Endodermal cell (in vitro differentiated cells): ENCODE measurements around the gene SDR42E1. TPM values are rescaled to one million over a fixed set of nuclear protein-coding genes. Genes with fewer than 3 reads are reported as not detected.

Experiments
- DNase-seq: peaks from one replicate; pipeline ENCODE4 v3.0.0-alpha.2; 2017
- H3K27ac ChIP-seq: 2 replicates; pipeline ENCODE4 v1.5.1; 2013; ENCODE audit warnings: mild to moderate bottlenecking, low read depth, low read length, moderate library complexity
- H3K27me3 ChIP-seq: 2 replicates; pipeline ENCODE4 v1.6.1; 2013; ENCODE audit warnings: mild to moderate bottlenecking, low read length, moderate library complexity; ENCODE audit not compliant: insufficient read depth, control insufficient read depth, poor library complexity, severe bottlenecking
- H3K36me3 ChIP-seq: 2 replicates; pipeline ENCODE4 v1.7.0; 2013; ENCODE audit warnings: mild to moderate bottlenecking, low read length, moderate library complexity; ENCODE audit not compliant: control insufficient read depth, insufficient read depth
- H3K4me1 ChIP-seq: one replicate; pipeline ENCODE4 v1.7.0; 2013; ENCODE audit warnings: low read length; ENCODE audit not compliant: control insufficient read depth, insufficient read depth
- H3K4me3 ChIP-seq: 2 replicates; pipeline ENCODE4 v1.5.1; 2013; ENCODE audit warnings: mild to moderate bottlenecking, low read length, moderate library complexity
- H3K9ac ChIP-seq: 2 replicates; pipeline ENCODE4 v1.6.1; 2013; ENCODE audit warnings: mild to moderate bottlenecking, low read length, moderate library complexity; ENCODE audit not compliant: poor library complexity, severe bottlenecking; ENCODE audit errors: extremely low read depth
- H3K9me3 ChIP-seq: 2 replicates; pipeline ENCODE4 v1.6.1; 2013; ENCODE audit warnings: mild to moderate bottlenecking, low read length, moderate library complexity; ENCODE audit not compliant: control insufficient read depth
- H3K27ac Mint-ChIP-seq: 2 replicates; pipeline ENCODE4 v1.8.0; 2020; ENCODE audit warnings: mixed read lengths
- H3K27me3 Mint-ChIP-seq: 2 replicates; pipeline ENCODE4 v1.8.0; 2021; ENCODE audit warnings: mild to moderate bottlenecking, mixed read lengths; ENCODE audit not compliant: insufficient read depth
- H3K36me3 Mint-ChIP-seq: 2 replicates; pipeline ENCODE4 v1.8.0; 2020; ENCODE audit warnings: low read depth, mixed read lengths
- H3K4me1 Mint-ChIP-seq: 2 replicates; pipeline ENCODE4 v1.8.0; 2020; ENCODE audit warnings: mixed read lengths
- H3K4me3 Mint-ChIP-seq: 2 replicates; pipeline ENCODE4 v1.8.0; 2020; ENCODE audit warnings: mild to moderate bottlenecking, moderate library complexity, mixed read lengths
- H3K9me3 Mint-ChIP-seq: 2 replicates; pipeline ENCODE4 v1.8.0; 2020; ENCODE audit warnings: mild to moderate bottlenecking, mixed read lengths
- WGBS, 2 experiments: methylation state at CpG; one replicate each; pipeline versions ENCODE4 v1.1.5 to v1.1.7; 2013; ENCODE audit warnings: missing lambda C conversion rate in 2 of 2, mixed read lengths in 1 of 2; ENCODE audit not compliant: insufficient coverage in 1 of 2, insufficient read length in 1 of 2; 5-methylcytosine and 5-hydroxymethylcytosine counted together
- total RNA-seq, 2 donors: library from RNA; stranded (reverse); fragmentation: NEBNext Ultra II Directional in 1 of 2; extraction: Animal tissue kit (Norgen Biotek cat#: 25700) in 1 of 2; gene quantifications; 2 replicates in 1 of 2; 3 replicates in 1 of 2; pipeline ENCODE4 v1.2.1, GENCODE V29; 2021
- TF ChIP-seq, protein P1 (sequence below): fragments of 200-600 bp; sonication (generic); conservative IDR thresholded peaks from 2 replicates; pipeline ENCODE4 v1.5.0; 2021; ENCODE audit warnings: antibody characterized with exemption, mild to moderate bottlenecking

The SDR42E1 gene
- total RNA-seq, 2 donors from 2014 or later = 0.15 TPM; not detected in 1

DNA sequence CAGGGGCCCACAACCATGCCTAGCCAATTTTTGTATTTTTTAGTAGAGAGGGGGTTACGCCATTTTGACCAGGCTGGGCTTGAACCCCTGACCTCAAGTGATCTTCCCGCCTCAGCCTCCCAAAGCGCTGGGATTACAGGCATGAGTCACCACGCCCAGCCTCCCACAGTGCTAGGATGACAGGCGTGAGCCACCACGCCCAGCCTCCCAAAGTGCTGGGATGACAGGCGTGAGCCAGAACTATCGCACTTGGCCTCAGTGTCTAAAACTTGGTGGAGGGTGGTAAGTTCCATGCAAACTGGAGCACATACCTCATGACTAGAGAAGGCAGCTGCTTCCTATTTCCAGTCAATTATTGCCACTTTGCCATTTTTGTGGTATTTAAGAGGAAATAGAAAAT is 30.9 kb upstream of the SDR42E1 start:
- H3K9me3 ChIP-seq = no peaks in the 10 kb centered on the region
- Mint-ChIP-seq H3K4me1 (peaks cover 2% of the 10 kb centered on the region), H3K36me3 (no peaks in the 10 kb centered on the region), H3K27me3 (peaks cover 11% of the 10 kb centered on the region), H3K4me3 (no peak overlapping the region), H3K27ac (no peak overlapping the region), H3K9me3 (no peaks in the 10 kb centered on the region)
- H3K4me1 ChIP-seq = no peaks in the 10 kb centered on the region
- WGBS, 2 experiments = 94 to 96% methylated on average over 6 to 8 of the region's 8 CpGs
- no peak overlapping the region for H3K4me3 ChIP-seq
- no peak overlapping the region for H3K27ac ChIP-seq
- TF ChIP-seq, protein P1, sequence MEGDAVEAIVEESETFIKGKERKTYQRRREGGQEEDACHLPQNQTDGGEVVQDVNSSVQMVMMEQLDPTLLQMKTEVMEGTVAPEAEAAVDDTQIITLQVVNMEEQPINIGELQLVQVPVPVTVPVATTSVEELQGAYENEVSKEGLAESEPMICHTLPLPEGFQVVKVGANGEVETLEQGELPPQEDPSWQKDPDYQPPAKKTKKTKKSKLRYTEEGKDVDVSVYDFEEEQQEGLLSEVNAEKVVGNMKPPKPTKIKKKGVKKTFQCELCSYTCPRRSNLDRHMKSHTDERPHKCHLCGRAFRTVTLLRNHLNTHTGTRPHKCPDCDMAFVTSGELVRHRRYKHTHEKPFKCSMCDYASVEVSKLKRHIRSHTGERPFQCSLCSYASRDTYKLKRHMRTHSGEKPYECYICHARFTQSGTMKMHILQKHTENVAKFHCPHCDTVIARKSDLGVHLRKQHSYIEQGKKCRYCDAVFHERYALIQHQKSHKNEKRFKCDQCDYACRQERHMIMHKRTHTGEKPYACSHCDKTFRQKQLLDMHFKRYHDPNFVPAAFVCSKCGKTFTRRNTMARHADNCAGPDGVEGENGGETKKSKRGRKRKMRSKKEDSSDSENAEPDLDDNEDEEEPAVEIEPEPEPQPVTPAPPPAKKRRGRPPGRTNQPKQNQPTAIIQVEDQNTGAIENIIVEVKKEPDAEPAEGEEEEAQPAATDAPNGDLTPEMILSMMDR = no peak
- H3K9ac ChIP-seq = no peak overlapping the region
- peaks cover 9% of the 10 kb centered on the region for H3K27me3 ChIP-seq
- no peaks in the 10 kb centered on the region for H3K36me3 ChIP-seq
- DNase-seq = no peak

DNA sequence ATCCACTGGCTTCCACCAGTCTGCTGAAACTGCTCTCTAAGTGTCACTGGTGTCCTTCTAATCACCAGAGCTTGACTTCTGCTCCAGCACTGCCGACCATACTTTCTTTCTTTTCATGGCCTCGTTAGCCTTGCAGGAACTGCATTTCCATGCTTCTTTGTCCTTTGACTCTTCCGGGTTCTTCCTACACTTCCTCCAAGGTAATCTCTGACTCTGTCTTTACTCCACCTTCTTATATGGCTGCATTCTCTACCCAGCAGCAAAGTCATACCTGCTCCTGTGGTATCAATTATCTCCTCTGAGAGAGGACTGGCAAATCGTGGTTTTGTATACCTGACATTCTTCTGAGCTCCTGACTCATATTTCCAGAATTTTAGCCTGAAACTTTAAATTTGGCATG is 30.3 kb upstream of the SDR42E1 start:
- Histone ChIP-seq H3K36me3 (no peaks in the 10 kb centered on the region), H3K4me1 (no peaks in the 10 kb centered on the region), H3K9ac (no peak overlapping the region), H3K4me3 (no peak overlapping the region), H3K9me3 (no peaks in the 10 kb centered on the region), H3K27me3 (peaks cover 9% of the 10 kb centered on the region), H3K27ac (no peak overlapping the region)
- peaks cover 8% of the 10 kb centered on the region for H3K4me1 Mint-ChIP-seq
- TF ChIP-seq, protein P1 = no peak
- DNase-seq = no peak
- no peak overlapping the region for H3K27ac Mint-ChIP-seq
- 93 to 100% methylated on average over 4 of the region's 4 CpGs for WGBS, 2 experiments
- no peaks in the 10 kb centered on the region for H3K36me3 Mint-ChIP-seq
- H3K9me3 Mint-ChIP-seq = no peaks in the 10 kb centered on the region
- no peak overlapping the region for H3K4me3 Mint-ChIP-seq
- H3K27me3 Mint-ChIP-seq = peaks cover 11% of the 10 kb centered on the region

DNA sequence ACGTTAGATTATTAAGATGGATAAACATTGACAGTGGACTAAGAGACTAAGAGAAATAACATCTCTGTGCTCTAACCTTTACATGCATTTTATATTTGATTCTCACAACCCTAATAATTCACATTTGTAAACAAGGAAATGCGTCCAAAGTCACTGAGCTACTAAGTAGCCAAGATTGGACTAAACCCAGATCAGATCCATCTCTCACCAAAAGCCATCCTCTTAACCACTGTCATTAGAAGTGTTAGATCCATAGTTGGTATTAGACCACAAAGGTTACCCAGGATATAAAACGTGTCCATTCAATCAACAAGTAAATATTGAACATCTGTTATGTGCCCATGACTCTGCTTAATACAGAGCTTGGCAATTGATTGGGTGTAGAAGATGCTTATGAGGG is 29.0 kb upstream of the SDR42E1 start:
- no peak overlapping the region for H3K4me3 ChIP-seq
- TF ChIP-seq, protein P1 = no peak
- H3K36me3 Mint-ChIP-seq = no peaks in the 10 kb centered on the region
- H3K9ac ChIP-seq = no peak overlapping the region
- H3K27me3 Mint-ChIP-seq = peaks cover 12% of the 10 kb centered on the region
- no peak for DNase-seq
- no peaks in the 10 kb centered on the region for H3K4me1 ChIP-seq
- H3K9me3 Mint-ChIP-seq = no peaks in the 10 kb centered on the region
- H3K9me3 ChIP-seq = no peaks in the 10 kb centered on the region
- H3K27me3 ChIP-seq = peaks cover 9% of the 10 kb centered on the region
- no peak overlapping the region for H3K4me3 Mint-ChIP-seq
- no peak overlapping the region for H3K27ac ChIP-seq
- no peaks in the 10 kb centered on the region for H3K36me3 ChIP-seq
- WGBS, 2 experiments = 80 to 86% methylated on average over 1 to 3 of the region's 3 CpGs
- no peak overlapping the region for H3K27ac Mint-ChIP-seq
- peaks cover 15% of the 10 kb centered on the region for H3K4me1 Mint-ChIP-seq
